ENCODE measurements around the gene ANKRD6. TPM values are rescaled to one million over a fixed set of nuclear protein-coding genes. Genes with fewer than 3 reads are reported as not detected.
"Not testable (repeated sequence)": the region's sequence is repeated elsewhere in the genome, so short reads cannot be mapped to it uniquely, and the experiment has no call there.

The ANKRD6 gene
- total and polyA plus RNA-seq, 11 donors = 3.5 to 14.1 (median 10.2) TPM

DNA sequence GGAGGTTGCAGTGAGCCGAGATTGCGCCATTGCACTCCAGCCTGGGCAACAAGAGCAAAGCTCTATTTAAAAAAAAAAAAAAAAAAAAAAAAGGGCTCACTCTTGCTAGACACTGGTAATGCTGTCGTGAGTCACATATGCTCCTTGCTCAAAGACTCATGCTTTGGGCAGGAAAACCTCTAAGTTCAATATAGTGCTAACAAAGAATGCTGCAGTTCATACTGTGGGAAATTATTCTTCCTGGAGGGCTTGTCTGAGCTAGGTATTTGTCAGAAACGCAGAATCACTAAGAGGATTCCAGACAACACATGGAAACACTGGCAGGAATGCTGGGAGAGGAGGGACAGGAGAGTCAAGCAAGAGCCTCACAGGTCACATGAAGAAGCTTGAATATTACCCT lies 207.9 kb downstream of the ANKRD6 start:
- 80 to 92% (median 88%) methylated on average over 4 of the region's 4 CpGs for WGBS, 4 donors
- TF ChIP-seq POLR2A (IDR thresholded peaks at IDR 0.05) = no peak
- TF ChIP-seq, protein P1, sequence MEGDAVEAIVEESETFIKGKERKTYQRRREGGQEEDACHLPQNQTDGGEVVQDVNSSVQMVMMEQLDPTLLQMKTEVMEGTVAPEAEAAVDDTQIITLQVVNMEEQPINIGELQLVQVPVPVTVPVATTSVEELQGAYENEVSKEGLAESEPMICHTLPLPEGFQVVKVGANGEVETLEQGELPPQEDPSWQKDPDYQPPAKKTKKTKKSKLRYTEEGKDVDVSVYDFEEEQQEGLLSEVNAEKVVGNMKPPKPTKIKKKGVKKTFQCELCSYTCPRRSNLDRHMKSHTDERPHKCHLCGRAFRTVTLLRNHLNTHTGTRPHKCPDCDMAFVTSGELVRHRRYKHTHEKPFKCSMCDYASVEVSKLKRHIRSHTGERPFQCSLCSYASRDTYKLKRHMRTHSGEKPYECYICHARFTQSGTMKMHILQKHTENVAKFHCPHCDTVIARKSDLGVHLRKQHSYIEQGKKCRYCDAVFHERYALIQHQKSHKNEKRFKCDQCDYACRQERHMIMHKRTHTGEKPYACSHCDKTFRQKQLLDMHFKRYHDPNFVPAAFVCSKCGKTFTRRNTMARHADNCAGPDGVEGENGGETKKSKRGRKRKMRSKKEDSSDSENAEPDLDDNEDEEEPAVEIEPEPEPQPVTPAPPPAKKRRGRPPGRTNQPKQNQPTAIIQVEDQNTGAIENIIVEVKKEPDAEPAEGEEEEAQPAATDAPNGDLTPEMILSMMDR (IDR thresholded peaks at IDR 0.05) = no peak
- ATAC-seq (no peak), DNase-seq (no peak)
- Histone ChIP-seq H3K4me3 (no peak overlapping the region), H3K36me3 (peaks cover 0 to 51% (median 40%) of the 10 kb centered on the region in 9 donors), H3K27me3 (no peaks in the 10 kb centered on the region), H3K9me3 (no peaks in the 10 kb centered on the region), H3K27ac (no peak overlapping the region), H3K4me1 (peaks cover 0 to 22% (median 12%) of the 10 kb centered on the region in 12 donors)
- intact Hi-C loops (cut with DNase I) = no loop called here

DNA sequence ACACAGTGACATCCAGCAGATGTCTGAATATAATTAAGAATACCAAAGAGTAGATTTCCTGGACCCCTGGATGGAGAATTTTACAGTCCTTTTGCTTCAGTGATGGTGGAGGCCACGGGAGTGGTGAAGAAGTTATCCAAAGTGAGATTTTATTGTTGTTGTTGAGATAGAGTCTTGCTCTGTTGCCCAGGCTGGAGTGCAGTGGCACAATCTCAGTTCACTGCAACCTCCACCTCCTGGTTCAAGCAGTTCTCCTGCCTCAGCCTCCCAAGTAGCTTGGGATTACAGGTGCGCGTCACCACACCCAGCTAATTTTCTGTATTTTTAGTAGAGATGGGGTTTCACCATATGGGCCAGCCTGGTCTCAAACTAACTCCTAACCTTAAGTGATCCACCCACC lies 208.6 kb downstream of the ANKRD6 start:
- H3K27ac ChIP-seq; DNase-seq; intact Hi-C loops (cut with DNase I); H3K4me3 ChIP-seq; H3K9me3 ChIP-seq; H3K27me3 ChIP-seq; ATAC-seq: not testable (repeated sequence)
- Histone ChIP-seq H3K4me1 (peaks cover 0 to 22% (median 12%) of the 10 kb centered on the region in 12 donors), H3K36me3 (peaks cover 0 to 51% (median 40%) of the 10 kb centered on the region in 9 donors)
- WGBS, 4 donors = 93 to 99% (median 95%) methylated on average over 3 of the region's 3 CpGs

DNA sequence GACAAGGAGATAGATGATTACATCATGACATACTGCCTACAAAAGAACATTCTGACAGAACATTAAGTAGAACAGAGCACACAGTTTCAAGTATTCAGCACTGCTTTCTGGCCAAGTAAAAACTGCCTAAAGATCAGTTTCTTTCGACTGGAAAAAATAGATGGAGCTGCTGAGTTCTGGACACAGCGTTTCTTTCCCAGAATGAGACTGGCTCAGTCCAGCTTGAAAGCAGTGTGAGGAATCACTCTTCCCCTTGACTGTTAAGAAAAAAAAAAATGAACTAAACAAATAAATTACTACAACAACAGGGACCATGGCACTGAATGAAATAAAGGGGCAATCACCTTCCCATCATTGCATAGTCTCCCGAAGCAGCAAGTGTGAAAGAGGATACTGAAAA lies 210.0 kb downstream of the ANKRD6 start:
- ATAC-seq = no peak
- no peak for TF ChIP-seq POLR2A (IDR thresholded peaks at IDR 0.05)
- TF ChIP-seq, protein P1 (IDR thresholded peaks at IDR 0.05) = no peak
- Histone ChIP-seq H3K9me3 (no peaks in the 10 kb centered on the region), H3K27ac (no peak overlapping the region), H3K4me3 (no peak overlapping the region), H3K4me1 (peaks cover 0 to 16% (median 6%) of the 10 kb centered on the region in 12 donors), H3K27me3 (no peaks in the 10 kb centered on the region), H3K36me3 (peaks cover 0 to 59% (median 49%) of the 10 kb centered on the region in 9 donors)
- no peak for DNase-seq
- intact Hi-C loops (cut with DNase I) = no loop called here
- WGBS, 4 donors = 76 to 92% (median 85%) methylated on average over 3 of the region's 3 CpGs

DNA sequence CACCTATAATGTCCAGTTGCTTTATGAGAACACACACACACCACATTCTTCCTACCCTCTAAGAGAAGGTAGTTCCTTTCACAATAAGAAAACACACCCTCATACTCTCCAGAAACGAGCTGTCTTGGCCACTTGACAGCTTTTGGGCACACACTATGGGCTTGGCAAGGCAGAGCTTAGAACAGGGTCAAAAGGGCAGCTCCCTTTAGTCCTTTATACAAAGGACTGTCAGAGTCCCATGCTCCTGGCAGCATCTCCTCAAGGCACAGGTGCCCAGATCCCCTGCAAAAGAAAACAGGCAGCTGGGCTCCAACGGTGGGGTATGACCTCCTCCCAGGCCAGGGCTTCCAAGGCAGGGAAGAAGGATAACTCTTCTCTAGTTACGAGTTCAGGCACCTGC lies 210.5 kb downstream of the ANKRD6 start:
- peak in 1 of 5 donors; percentile 8 for DNase-seq

More for the DNA sequence above, 210.5 kb downstream of the ANKRD6 start:
- TF ChIP-seq, protein P1 (IDR thresholded peaks at IDR 0.05) = no peak
- TF ChIP-seq POLR2A (IDR thresholded peaks at IDR 0.05) = no peak
- no peaks in the 10 kb centered on the region for H3K9me3 ChIP-seq
- peaks cover 0 to 64% (median 53%) of the 10 kb centered on the region in 9 donors for H3K36me3 ChIP-seq
- 42 to 58% (median 48%) methylated on average over 3 of the region's 3 CpGs for WGBS, 4 donors
- H3K27me3 ChIP-seq = no peaks in the 10 kb centered on the region
- ATAC-seq = peak; percentile 18 to 35 (median 25)
- peaks cover 0 to 15% (median 5%) of the 10 kb centered on the region in 12 donors for H3K4me1 ChIP-seq
- no peak overlapping the region for H3K4me3 ChIP-seq
- H3K27ac ChIP-seq = peak overlapping the region in 1 of 12 donors; percentile 18
- intact Hi-C loops (cut with DNase I) = no loop called here

All from heart left ventricle (tissue), 16 donors.